ENCODE data around the gene PDZD7.
A peak's percentile ranks its signal among the peaks of the same experiment; 100 is the strongest.

DNA sequence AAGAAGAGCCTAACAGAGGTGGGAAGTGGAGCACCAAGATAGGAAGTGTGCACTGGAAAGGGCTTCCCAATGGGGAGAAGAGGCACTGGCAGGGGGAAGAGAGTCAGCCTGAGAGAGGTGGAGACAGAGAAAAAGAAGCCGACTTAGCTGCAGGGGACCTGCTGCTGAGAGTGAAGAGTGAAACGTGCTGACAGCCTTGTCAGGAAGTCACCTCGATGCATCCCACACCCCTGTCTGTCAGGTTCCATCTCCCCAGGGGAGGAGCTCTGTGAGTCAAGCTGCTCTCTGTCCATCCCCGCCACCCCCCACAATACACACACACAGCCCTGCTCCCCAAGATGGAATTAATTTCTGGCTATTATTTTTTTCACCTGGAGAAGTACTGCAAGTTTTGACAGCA lies 44.8 kb upstream of the PDZD7 start:
- TF ChIP-seq, protein P1, sequence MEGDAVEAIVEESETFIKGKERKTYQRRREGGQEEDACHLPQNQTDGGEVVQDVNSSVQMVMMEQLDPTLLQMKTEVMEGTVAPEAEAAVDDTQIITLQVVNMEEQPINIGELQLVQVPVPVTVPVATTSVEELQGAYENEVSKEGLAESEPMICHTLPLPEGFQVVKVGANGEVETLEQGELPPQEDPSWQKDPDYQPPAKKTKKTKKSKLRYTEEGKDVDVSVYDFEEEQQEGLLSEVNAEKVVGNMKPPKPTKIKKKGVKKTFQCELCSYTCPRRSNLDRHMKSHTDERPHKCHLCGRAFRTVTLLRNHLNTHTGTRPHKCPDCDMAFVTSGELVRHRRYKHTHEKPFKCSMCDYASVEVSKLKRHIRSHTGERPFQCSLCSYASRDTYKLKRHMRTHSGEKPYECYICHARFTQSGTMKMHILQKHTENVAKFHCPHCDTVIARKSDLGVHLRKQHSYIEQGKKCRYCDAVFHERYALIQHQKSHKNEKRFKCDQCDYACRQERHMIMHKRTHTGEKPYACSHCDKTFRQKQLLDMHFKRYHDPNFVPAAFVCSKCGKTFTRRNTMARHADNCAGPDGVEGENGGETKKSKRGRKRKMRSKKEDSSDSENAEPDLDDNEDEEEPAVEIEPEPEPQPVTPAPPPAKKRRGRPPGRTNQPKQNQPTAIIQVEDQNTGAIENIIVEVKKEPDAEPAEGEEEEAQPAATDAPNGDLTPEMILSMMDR (IDR thresholded peaks at IDR 0.05; ENCODE audit: borderline replicate concordance, extremely low read depth, low read length, poor library complexity, severe bottlenecking): no peak
- TF ChIP-seq EZH2 (IDR thresholded peaks at IDR 0.05; ENCODE audit: borderline replicate concordance, low read depth, low read length, severe bottlenecking): peak; percentile 12
